ENCODE measurements around the gene CD4.

CD4 gene

GRCh38 chr12:6754411-6754810 lies 34.9 kb upstream of the CD4 start:
- Mint-ChIP-seq H3K36me3 (ENCODE audit: low read depth) (peaks cover 19% of the 10 kb centered on the region), H3K9me3 (no peaks in the 10 kb centered on the region), H3K27ac (no peak overlapping the region), H3K27me3 (ENCODE audit: low read depth) (peaks cover 2% of the 10 kb centered on the region), H3K4me1 (ENCODE audit: low read depth) (peaks cover 37% of the 10 kb centered on the region), H3K4me3 (no peak overlapping the region)
- no peak for DNase-seq (ENCODE audit: low spot score)

GRCh38 chr12:6757028-6757690 lies 32.2 kb upstream of the CD4 start:
- Mint-ChIP-seq H3K4me1 (ENCODE audit: low read depth) (peaks cover 25% of the 10 kb centered on the region), H3K36me3 (ENCODE audit: low read depth) (no peaks in the 10 kb centered on the region), H3K27ac (no peak overlapping the region), H3K9me3 (no peaks in the 10 kb centered on the region), H3K4me3 (no peak overlapping the region), H3K27me3 (ENCODE audit: low read depth) (peaks cover 2% of the 10 kb centered on the region)
- DNase-seq (ENCODE audit: low spot score) = no peak

- no peak overlapping the region for H3K27ac Mint-ChIP-seq
- no peaks in the 10 kb centered on the region for H3K36me3 Mint-ChIP-seq (ENCODE audit: low read depth)
- H3K27me3 Mint-ChIP-seq (ENCODE audit: low read depth) = peaks cover 2% of the 10 kb centered on the region
- no peak overlapping the region for H3K4me3 Mint-ChIP-seq
- peaks cover 19% of the 10 kb centered on the region for H3K4me1 Mint-ChIP-seq (ENCODE audit: low read depth)
- DNase-seq (ENCODE audit: low spot score) = no peak
- no peaks in the 10 kb centered on the region for H3K9me3 Mint-ChIP-seq
Observed at GRCh38 chr12:6758506-6759095, 30.7 kb upstream of the CD4 start.

- no peak overlapping the region for H3K4me3 Mint-ChIP-seq
- H3K27me3 Mint-ChIP-seq (ENCODE audit: low read depth) = peaks cover 4% of the 10 kb centered on the region
- no peaks in the 10 kb centered on the region for H3K9me3 Mint-ChIP-seq
- no peaks in the 10 kb centered on the region for H3K36me3 Mint-ChIP-seq (ENCODE audit: low read depth)
- no peak overlapping the region for H3K27ac Mint-ChIP-seq
- H3K4me1 Mint-ChIP-seq (ENCODE audit: low read depth) = peaks cover 22% of the 10 kb centered on the region
- no peak for DNase-seq (ENCODE audit: low spot score)
Observed at GRCh38 chr12:6759741-6760140, 29.6 kb upstream of the CD4 start.

GRCh38 chr12:6763380-6763779 lies 25.9 kb upstream of the CD4 start:
- no peaks in the 10 kb centered on the region for H3K9me3 Mint-ChIP-seq
- peaks cover 9% of the 10 kb centered on the region for H3K27me3 Mint-ChIP-seq (ENCODE audit: low read depth)
- DNase-seq (ENCODE audit: low spot score) = no peak
- no peak overlapping the region for H3K4me3 Mint-ChIP-seq
- H3K36me3 Mint-ChIP-seq (ENCODE audit: low read depth) = no peaks in the 10 kb centered on the region
- H3K27ac Mint-ChIP-seq = no peak overlapping the region
- H3K4me1 Mint-ChIP-seq (ENCODE audit: low read depth) = peaks cover 37% of the 10 kb centered on the region

- H3K9me3 Mint-ChIP-seq = no peaks in the 10 kb centered on the region
- H3K4me3 Mint-ChIP-seq = peak overlapping the region; percentile 78
- peak overlapping the region; percentile 42 for H3K27ac Mint-ChIP-seq
- H3K27me3 Mint-ChIP-seq (ENCODE audit: low read depth) = peaks cover 9% of the 10 kb centered on the region
- H3K36me3 Mint-ChIP-seq (ENCODE audit: low read depth) = no peaks in the 10 kb centered on the region
- peaks cover 38% of the 10 kb centered on the region for H3K4me1 Mint-ChIP-seq (ENCODE audit: low read depth)
- DNase-seq (ENCODE audit: low spot score) = peak; percentile 69
Observed at GRCh38 chr12:6764011-6764828, 25.1 kb upstream of the CD4 start.

GRCh38 chr12:6765048-6765633 lies 24.2 kb upstream of the CD4 start:
- H3K4me3 Mint-ChIP-seq = peak overlapping the region; percentile 75
- peak overlapping the region; percentile 52 for H3K27ac Mint-ChIP-seq
- peaks cover 44% of the 10 kb centered on the region for H3K4me1 Mint-ChIP-seq (ENCODE audit: low read depth)
- H3K36me3 Mint-ChIP-seq (ENCODE audit: low read depth) = peaks cover 1% of the 10 kb centered on the region
- peaks cover 9% of the 10 kb centered on the region for H3K27me3 Mint-ChIP-seq (ENCODE audit: low read depth)
- H3K9me3 Mint-ChIP-seq = no peaks in the 10 kb centered on the region
- no peak for DNase-seq (ENCODE audit: low spot score)

GRCh38 chr12:6765634-6766581 lies 23.4 kb upstream of the CD4 start, which contains the start of gene PTMS:
Gene PTMS, plus strand, starts transcription at chr12:6766363. Its CDS starts 343 bp downstream, at chr12:6766706.
- DNase-seq (ENCODE audit: low spot score) = peak; percentile 64
- H3K9me3 Mint-ChIP-seq = no peaks in the 10 kb centered on the region
- H3K36me3 Mint-ChIP-seq (ENCODE audit: low read depth) = peaks cover 1% of the 10 kb centered on the region
- peak within 1 kb of the TSS; percentile 88 for H3K4me3 Mint-ChIP-seq
- H3K27me3 Mint-ChIP-seq (ENCODE audit: low read depth) = peaks cover 9% of the 10 kb centered on the region
- peak within 1 kb of the TSS; percentile 83 for H3K27ac Mint-ChIP-seq
- peaks cover 45% of the 10 kb centered on the region for H3K4me1 Mint-ChIP-seq (ENCODE audit: low read depth)

- Mint-ChIP-seq H3K4me3 (peak overlapping the region; percentile 88), H3K27me3 (ENCODE audit: low read depth) (peaks cover 9% of the 10 kb centered on the region), H3K9me3 (no peaks in the 10 kb centered on the region), H3K4me1 (ENCODE audit: low read depth) (peaks cover 52% of the 10 kb centered on the region), H3K27ac (peak overlapping the region; percentile 83), H3K36me3 (ENCODE audit: low read depth) (peaks cover 1% of the 10 kb centered on the region)
- peak; percentile 76 for DNase-seq (ENCODE audit: low spot score)
Observed at GRCh38 chr12:6766651-6767349, 22.5 kb upstream of the CD4 start.

GRCh38 chr12:6767353-6768319 lies 21.7 kb upstream of the CD4 start:
- peak overlapping the region; percentile 83 for H3K27ac Mint-ChIP-seq
- DNase-seq (ENCODE audit: low spot score) = no peak
- H3K4me3 Mint-ChIP-seq = peak overlapping the region; percentile 88
- H3K36me3 Mint-ChIP-seq (ENCODE audit: low read depth) = peaks cover 1% of the 10 kb centered on the region
- no peaks in the 10 kb centered on the region for H3K9me3 Mint-ChIP-seq
- peaks cover 56% of the 10 kb centered on the region for H3K4me1 Mint-ChIP-seq (ENCODE audit: low read depth)
- peaks cover 9% of the 10 kb centered on the region for H3K27me3 Mint-ChIP-seq (ENCODE audit: low read depth)

GRCh38 chr12:6768437-6768914 lies 20.9 kb upstream of the CD4 start:
- H3K4me3 Mint-ChIP-seq = peak overlapping the region; percentile 88
- H3K27me3 Mint-ChIP-seq (ENCODE audit: low read depth) = peaks cover 9% of the 10 kb centered on the region
- H3K27ac Mint-ChIP-seq = peak overlapping the region; percentile 26
- peaks cover 59% of the 10 kb centered on the region for H3K4me1 Mint-ChIP-seq (ENCODE audit: low read depth)
- no peak for DNase-seq (ENCODE audit: low spot score)
- peaks cover 1% of the 10 kb centered on the region for H3K36me3 Mint-ChIP-seq (ENCODE audit: low read depth)
- no peaks in the 10 kb centered on the region for H3K9me3 Mint-ChIP-seq

- H3K36me3 Mint-ChIP-seq (ENCODE audit: low read depth) = peaks cover 1% of the 10 kb centered on the region
- peak overlapping the region; percentile 39 for H3K4me3 Mint-ChIP-seq
- peaks cover 58% of the 10 kb centered on the region for H3K4me1 Mint-ChIP-seq (ENCODE audit: low read depth)
- H3K9me3 Mint-ChIP-seq = no peaks in the 10 kb centered on the region
- peak overlapping the region; percentile 26 for H3K27ac Mint-ChIP-seq
- DNase-seq (ENCODE audit: low spot score) = no peak
- peaks cover 9% of the 10 kb centered on the region for H3K27me3 Mint-ChIP-seq (ENCODE audit: low read depth)
Observed at GRCh38 chr12:6768990-6769389, 20.3 kb upstream of the CD4 start.
